Measurements from ENCODE around the gene ABHD17B. TPM values are rescaled to one million over a fixed set of nuclear protein-coding genes. Genes with fewer than 3 reads are reported as not detected.
A peak's percentile ranks its signal among the peaks of the same experiment; 100 is the strongest.

ABHD17B gene
- total and polyA plus RNA-seq, 10 of the 15 experiments (the other 5 are each of a cell fraction or from before 2014, with no cell fraction given), result 3.5 to 21.4 (median 16.6) TPM

- Histone ChIP-seq H3K36me3 (ENCODE audit: control insufficient read depth in 2 of 2, insufficient read depth in 2 of 2, low read length in 1 of 2) (no peaks in the 10 kb centered on the region), H2AFZ (ENCODE audit: control insufficient read depth, low read depth, low read length) (no peak overlapping the region), H3K4me1 (ENCODE audit: control insufficient read depth, insufficient read depth, low read length) (peaks cover 38% of the 10 kb centered on the region), H3K79me2 (ENCODE audit: control insufficient read depth, insufficient read depth, low read length) (peaks cover 72% of the 10 kb centered on the region), H3K27ac (ENCODE audit: control insufficient read depth, insufficient read depth) (peak overlapping the region; percentile 48), H3K9ac (ENCODE audit: control insufficient read depth, insufficient read depth, low read length) (no peak overlapping the region), H3K9me3 (replicated peaks; ENCODE audit: control insufficient read depth, insufficient read depth, low read length) (no peaks in the 10 kb centered on the region; the same call in 2 of the 3 replicates), H4K20me1 (ENCODE audit: control insufficient read depth, insufficient read depth) (no peaks in the 10 kb centered on the region), H3K4me3 (no peak overlapping the region), H3K27me3 (replicated peaks in 1 of 2; ENCODE audit: control insufficient read depth in 2 of 2, insufficient read depth in 2 of 2, low read length in 1 of 2) (no peaks in the 10 kb centered on the region), H3K4me2 (ENCODE audit: control insufficient read depth, insufficient read depth) (no peak overlapping the region)
- ChIA-PET SMC1A (ENCODE audit: uncharacterized antibody, unreplicated experiment) (interaction anchor here (1.0 to 2.9 kb wide), 10 partner anchors 8 to 336 kb away, joined by 3 to 15 read pairs (median 6); partner anchors contain the start of genes ABHD17B and C9orf85), RAD21 (ENCODE audit: unreplicated experiment) (interaction anchor here (3.2 kb wide), 1 partner anchor 17 kb away, joined by 22 read pairs; the partner anchor contains the start of genes ABHD17B and C9orf85), CTCF (interaction anchor here (1.3 to 2.5 kb wide), 4 partner anchors 11 to 130 kb away, joined by 4 to 8 read pairs (median 6); no protein-coding TSS in a partner anchor), POLR2A (interaction anchor here (0.8 to 2.6 kb wide), 2 partner anchors 16 to 19 kb away, joined by 5 to 8 read pairs; partner anchors contain the start of genes ABHD17B and C9orf85)
- TF ChIP-seq POLR2AphosphoS2 (IDR thresholded peaks at IDR 0.05; ENCODE audit: low read depth, low read length) (no peak), SREBF2 (IDR thresholded peaks at IDR 0.05; ENCODE audit: low read length) (no peak), IRF5 (IDR thresholded peaks at IDR 0.05; ENCODE audit: borderline replicate concordance) (no peak), ZNF217 (IDR thresholded peaks at IDR 0.05) (no peak), CBFB (IDR thresholded peaks at IDR 0.05; ENCODE audit: low read depth) (no peak), STAT1 (conservative IDR thresholded peaks at IDR 0.05) (no peak), MEF2B (IDR thresholded peaks at IDR 0.05; ENCODE audit: partially characterized antibody, poor library complexity, severe bottlenecking) (no peak), HDAC6 (IDR thresholded peaks at IDR 0.05; ENCODE audit: unreplicated experiment) (no peak)
- no TSS peak for BruUV-seq (replicated peaks)
- in situ Hi-C loops (cut with MboI), result no loop called here
- FAIRE-seq (no peak), DNase-seq (ENCODE audit: low read depth, low spot score) (no peak), ATAC-seq (peak; percentile 59)
- intact Hi-C loops (cut with micrococcal nuclease; ENCODE audit: unreplicated experiment), result loop anchor here (2.0 kb wide), 1 partner anchor 14 kb away; no protein-coding TSS in a partner anchor
These were observed 15.9 kb downstream of the ABHD17B start for GRCh38 chr9:71895117-71895516.
